IMR-90 (cell line): Measurements from ENCODE around the gene TBX15. TPM values are rescaled to one million over a fixed set of nuclear protein-coding genes. Genes with fewer than 3 reads are reported as not detected.

Source experiments
- ATAC-seq: fragments of 200-7000 bp; cut with Tn5 transposase; 2 replicates; pipeline ENCODE4 v1.9.1; 2020; ENCODE audit warnings: low read depth, mild to moderate bottlenecking, moderate library complexity
- BruUV-seq: library from RNA; stranded (reverse); fragments of 400-500 nt; replicated peaks from 2 replicates; lab custom pipeline; 2021; lab: Mats Ljungman, UMichigan
- CTCF ChIA-PET: fragments of 300-600 bp; formaldehyde crosslinking; extraction: SDS; loops from one replicate; lab custom pipeline; 2021; ENCODE audit warnings: antibody characterized with exemption; lab: Yijun Ruan, JAX
- POLR2A ChIA-PET: fragments of 300-600 bp; sonication (Branson Sonifier 250); formaldehyde crosslinking; loops from one replicate; lab custom pipeline; 2022; ENCODE audit warnings: antibody characterized with exemption; ENCODE audit not compliant: unreplicated experiment; lab: Charles Lee
- DNase-seq: peaks from one replicate; pipeline ENCODE4 v3.0.0; 2013
- H2AFZ ChIP-seq: replicated peaks from 2 replicates; pipeline ENCODE3; 2013; ENCODE audit warnings: low read length, mild to moderate bottlenecking; ENCODE audit not compliant: poor library complexity
- H2AK5ac ChIP-seq: 2 replicates; pipeline ENCODE4 v1.6.1; 2013; ENCODE audit warnings: low read depth, low read length, inconsistent platforms
- H2AK9ac ChIP-seq: replicated peaks from 2 replicates; pipeline ENCODE3; 2013; ENCODE audit warnings: mild to moderate bottlenecking, low read depth, low read length, moderate library complexity; ENCODE audit not compliant: poor library complexity
- H2BK120ac ChIP-seq: 2 replicates; pipeline ENCODE4 v1.6.1; 2013; ENCODE audit warnings: low read depth, low read length, inconsistent platforms
- H2BK15ac ChIP-seq: 3 replicates; pipeline ENCODE4 v1.6.1; 2013; ENCODE audit warnings: low read depth, low read length, inconsistent platforms
- H2BK20ac ChIP-seq: 2 replicates; pipeline ENCODE4 v1.6.1; 2013; ENCODE audit warnings: low read depth, mild to moderate bottlenecking, inconsistent platforms, low read length, moderate library complexity
- H2BK5ac ChIP-seq: 2 replicates; pipeline ENCODE4 v1.6.1; 2013; ENCODE audit warnings: mild to moderate bottlenecking, low read depth, low read length, inconsistent platforms; ENCODE audit not compliant: poor library complexity, severe bottlenecking
- H3K14ac ChIP-seq: replicated peaks from 2 replicates; pipeline ENCODE4 v1.6.1; 2013; ENCODE audit warnings: low read depth, low read length, inconsistent platforms
- H3K18ac ChIP-seq: 2 replicates; pipeline ENCODE4 v1.6.1; 2013; ENCODE audit warnings: low read depth, low read length, control low read depth
- H3K23ac ChIP-seq: 2 replicates; pipeline ENCODE4 v1.6.1; 2013; ENCODE audit warnings: low read depth, low read length, inconsistent platforms
- H3K27ac ChIP-seq: 2 replicates; pipeline ENCODE4 v1.5.1; 2013; ENCODE audit warnings: mild to moderate bottlenecking, control low read depth, low read length; ENCODE audit not compliant: insufficient read depth
- H3K27me3 ChIP-seq: 2 replicates; pipeline ENCODE4 v1.6.1; 2013; ENCODE audit warnings: low read length; ENCODE audit not compliant: control insufficient read depth, insufficient read depth
- H3K36me3 ChIP-seq: 2 replicates; pipeline ENCODE4 v1.6.1; 2013; ENCODE audit warnings: low read length, mixed read lengths; ENCODE audit not compliant: control insufficient read depth, insufficient read depth
- H3K4ac ChIP-seq: 2 replicates; pipeline ENCODE4 v1.6.1; 2013; ENCODE audit warnings: low read depth, low read length, inconsistent platforms
- H3K4me1 ChIP-seq: 2 replicates; pipeline ENCODE4 v1.6.1; 2013; ENCODE audit warnings: low read length, mixed read lengths; ENCODE audit not compliant: control insufficient read depth, insufficient read depth
- H3K4me2 ChIP-seq: 2 replicates; pipeline ENCODE4 v1.6.1; 2013; ENCODE audit warnings: low read depth, mild to moderate bottlenecking, control low read depth, low read length, moderate library complexity
- H3K4me3 ChIP-seq: 2 replicates; pipeline ENCODE4 v1.5.1; 2013; ENCODE audit warnings: low read depth, mild to moderate bottlenecking, control low read depth, low read length, moderate library complexity; ENCODE audit not compliant: insufficient read depth
- H3K56ac ChIP-seq: 2 replicates; pipeline ENCODE4 v1.6.1; 2013; ENCODE audit warnings: low read length, inconsistent platforms; ENCODE audit not compliant: insufficient read depth; ENCODE audit errors: extremely low read depth
- H3K79me1 ChIP-seq, 2 experiments: 2 replicates each; pipeline ENCODE4 v1.6.1; 2013; ENCODE audit warnings: low read length in 2 of 2, inconsistent platforms in 1 of 2, low read depth in 1 of 2
- H3K9ac ChIP-seq: 2 replicates; pipeline ENCODE4 v1.6.1; 2013; ENCODE audit warnings: low read depth, low read length, control low read depth
- H3K9me1 ChIP-seq: 2 replicates; pipeline ENCODE4 v1.6.1; 2013; ENCODE audit warnings: low read length, inconsistent platforms; ENCODE audit not compliant: insufficient read depth
- H3K9me3 ChIP-seq: 2 replicates; pipeline ENCODE4 v1.6.1; 2013; ENCODE audit warnings: low read length; ENCODE audit not compliant: control insufficient read depth, insufficient read depth
- H4K20me1 ChIP-seq: 2 replicates; pipeline ENCODE4 v1.6.1; 2013; ENCODE audit warnings: low read length, inconsistent platforms; ENCODE audit not compliant: insufficient read depth
- H4K5ac ChIP-seq: 2 replicates; pipeline ENCODE4 v1.6.1; 2013; ENCODE audit warnings: mild to moderate bottlenecking, low read depth, low read length, control low read depth
- H4K8ac ChIP-seq, 2 experiments: 2 replicates each; pipeline ENCODE4 v1.6.1; 2013; ENCODE audit warnings: low read depth in 2 of 2, low read length in 2 of 2, control low read depth in 1 of 2, inconsistent platforms in 1 of 2
- H4K91ac ChIP-seq: 2 replicates; pipeline ENCODE4 v1.6.1; 2013; ENCODE audit warnings: low read depth, low read length, inconsistent platforms; ENCODE audit not compliant: insufficient read depth
- BHLHE40 ChIP-seq: fragments of 150-350 bp; IDR thresholded peaks from 2 replicates; pipeline ENCODE4 v1.6.1; 2016; ENCODE audit warnings: mild to moderate bottlenecking, low read depth, low read length
- CEBPB ChIP-seq: IDR thresholded peaks from 2 replicates; pipeline ENCODE4 v1.6.1; 2012; ENCODE audit warnings: low read depth, low read length, improper control_type of control experiment
- CHD1 ChIP-seq: IDR thresholded peaks from 2 replicates; pipeline ENCODE4 v1.6.1; 2012; ENCODE audit warnings: low read depth, low read length, improper control_type of control experiment
- ELK1 ChIP-seq: fragments of 150-350 bp; IDR thresholded peaks from 2 replicates; pipeline ENCODE4 v1.6.1; 2016; ENCODE audit warnings: low read depth, mild to moderate bottlenecking, low read length, moderate library complexity, borderline replicate concordance
- FOS ChIP-seq: fragments of 150-350 bp; IDR thresholded peaks from 2 replicates; pipeline ENCODE4 v1.6.1; 2016; ENCODE audit warnings: low read depth, low read length
- MAFK ChIP-seq: IDR thresholded peaks from 2 replicates; pipeline ENCODE4 v1.6.1; 2012; ENCODE audit warnings: low read depth, low read length, improper control_type of control experiment
- MAZ ChIP-seq: IDR thresholded peaks from 2 replicates; pipeline ENCODE4 v1.6.1; 2012; ENCODE audit warnings: low read depth, mild to moderate bottlenecking, low read length, improper control_type of control experiment, moderate library complexity, borderline replicate concordance
- MXI1 ChIP-seq: IDR thresholded peaks from 2 replicates; pipeline ENCODE4 v1.6.1; 2012; ENCODE audit warnings: low read depth, mild to moderate bottlenecking, low read length, moderate library complexity, borderline replicate concordance
- NFE2L2 ChIP-seq: fragments of 150-350 bp; IDR thresholded peaks from 2 replicates; pipeline ENCODE4 v1.6.1; 2016; ENCODE audit warnings: low read depth, mild to moderate bottlenecking, low read length
- POLR2A ChIP-seq: IDR thresholded peaks from 2 replicates; pipeline ENCODE4 v1.6.1; 2012; ENCODE audit warnings: mild to moderate bottlenecking, low read depth, low read length
- RAD21 ChIP-seq: IDR thresholded peaks from 2 replicates; pipeline ENCODE4 v1.6.1; 2012; ENCODE audit warnings: low read length, improper control_type of control experiment
- RCOR1 ChIP-seq: IDR thresholded peaks from 2 replicates; pipeline ENCODE4 v1.6.1; 2012; ENCODE audit warnings: mild to moderate bottlenecking, low read length, improper control_type of control experiment; ENCODE audit not compliant: insufficient replicate concordance
- RFX5 ChIP-seq: IDR thresholded peaks from 2 replicates; pipeline ENCODE4 v1.8.0; 2012; ENCODE audit warnings: low read depth, mild to moderate bottlenecking, low read length, moderate library complexity
- SMC3 ChIP-seq: fragments of 150-350 bp; IDR thresholded peaks from 2 replicates; pipeline ENCODE4 v1.6.1; 2016; ENCODE audit warnings: low read depth, mild to moderate bottlenecking, antibody characterized with exemption, low read length, moderate library complexity
- USF2 ChIP-seq: fragments of 150-350 bp; IDR thresholded peaks from 2 replicates; pipeline ENCODE4 v1.6.1; 2017; ENCODE audit warnings: mild to moderate bottlenecking, antibody characterized with exemption, low read length, low read depth
- WGBS, 2 experiments: methylation state at CpG; one replicate each; pipeline versions ENCODE4 v1.1.5 to v1.1.7; 2013; ENCODE audit warnings: missing lambda C conversion rate in 2 of 2; ENCODE audit not compliant: insufficient read length in 1 of 2; ENCODE audit errors: extremely low coverage in 2 of 2; 5-methylcytosine and 5-hydroxymethylcytosine counted together
- dilution Hi-C: fragments of 300-500 bp; cut with HindIII; formaldehyde crosslinking; loops from one replicate; pipeline ENCODE4 v1.14.3; 2018; ENCODE audit warnings: low sequenced_read_pairs; ENCODE audit not compliant: unreplicated experiment
- in situ Hi-C: fragments of 300-500 bp; cut with MboI; formaldehyde crosslinking; loops from 3 replicates; pipeline ENCODE4 v1.14.3; 2019; ENCODE audit warnings: low sequenced_read_pairs, inconsistent platforms, mixed read lengths
- intact Hi-C: fragments of 100-400 bp; cut with micrococcal nuclease; formaldehyde crosslinking; loops from 2 replicates; pipeline ENCODE4 v1.10.0; 2022
- polyA plus RNA-seq, 3 experiments: library from polyadenylated mRNA; depleted of rRNA; stranded (reverse); fragments of >200 nt; gene quantifications; 2 replicates each; pipeline ENCODE4 v1.2.3, GENCODE V29; 2012; ENCODE audit warnings: low replicate concordance in 1 of 3
- total RNA-seq: library from RNA; depleted of rRNA; stranded (reverse); fragments of >200 nt; gene quantifications from 2 replicates; pipeline ENCODE4 v1.2.3, GENCODE V29; 2012
- TF ChIP-seq, protein P1 (sequence below): conservative IDR thresholded peaks from 2 replicates; pipeline ENCODE4 v1.5.1; 2012; ENCODE audit warnings: mild to moderate bottlenecking, low read depth, low read length, improper control_type of control experiment

The TBX15 gene
- total and polyA plus RNA-seq, 2 of the 4 experiments (the other 2 are of a cell fraction), result not detected

DNA sequence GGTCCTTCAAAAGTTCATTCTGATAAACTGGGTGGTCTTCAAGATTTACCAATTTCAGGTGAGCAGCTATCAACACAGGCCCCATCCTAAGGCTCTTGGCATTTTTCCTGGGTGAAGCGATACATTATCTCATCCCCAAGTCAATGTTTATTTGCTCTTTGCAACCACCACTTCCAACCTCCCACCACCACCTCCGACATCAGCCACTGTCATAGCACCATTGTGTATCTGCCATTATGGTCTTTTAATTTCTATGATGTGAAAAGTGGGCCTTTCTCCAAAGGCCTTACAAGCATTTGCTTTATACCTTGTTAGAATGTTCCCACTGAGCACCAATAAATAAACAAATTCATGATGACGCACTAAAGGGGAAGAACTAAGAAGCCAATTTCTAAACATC is 47.2 kb downstream of the TBX15 start:
- no peak overlapping the region for H3K4ac ChIP-seq
- dilution Hi-C loops (no loop called here), in situ Hi-C loops (no loop called here), intact Hi-C loops (no loop called here)
- DNase-seq, result no peak
- no peak overlapping the region for H3K18ac ChIP-seq
- H3K4me1 ChIP-seq, result no peaks in the 10 kb centered on the region
- ATAC-seq, result no peak
- no peak overlapping the region for H2BK120ac ChIP-seq
- H3K14ac ChIP-seq, result no peak overlapping the region
- H2BK5ac ChIP-seq, result no peak overlapping the region
- H4K5ac ChIP-seq, result no peak overlapping the region
- no peaks in the 10 kb centered on the region for H4K20me1 ChIP-seq
- WGBS, 2 experiments, result no CpG with 5 or more reads among the region's 3 CpGs
- H3K9me3 ChIP-seq, result no peaks in the 10 kb centered on the region
- H3K27ac ChIP-seq, result no peak overlapping the region
- no peak overlapping the region for H3K9ac ChIP-seq
- no peak overlapping the region for H3K23ac ChIP-seq
- no peaks in the 10 kb centered on the region for H3K36me3 ChIP-seq
- H3K27me3 ChIP-seq, result no peaks in the 10 kb centered on the region
- H3K9me1 ChIP-seq, result no peaks in the 10 kb centered on the region
- no peak overlapping the region for H3K4me2 ChIP-seq
- ChIA-PET CTCF (no interaction called here), POLR2A (no interaction called here)
- no peak overlapping the region for H2BK15ac ChIP-seq
- H3K4me3 ChIP-seq, result no peak overlapping the region
- BruUV-seq, result no TSS peak
- H3K79me1 ChIP-seq, result no peaks in the 10 kb centered on the region
- no peak overlapping the region for H2AFZ ChIP-seq
- H3K56ac ChIP-seq, result no peak overlapping the region
- H2BK20ac ChIP-seq, result no peak overlapping the region
- H2AK5ac ChIP-seq, result no peak overlapping the region
- H4K91ac ChIP-seq, result no peak overlapping the region
- H2AK9ac ChIP-seq, result no peak overlapping the region
- TF ChIP-seq NFE2L2 (no peak), ELK1 (no peak), BHLHE40 (no peak), SMC3 (no peak), MXI1 (no peak), CEBPB (no peak), POLR2A (no peak), FOS (no peak), MAFK (no peak), USF2 (no peak), RAD21 (no peak), RCOR1 (no peak), CHD1 (no peak), RFX5 (no peak), MAZ (no peak)
- TF ChIP-seq, protein P1, sequence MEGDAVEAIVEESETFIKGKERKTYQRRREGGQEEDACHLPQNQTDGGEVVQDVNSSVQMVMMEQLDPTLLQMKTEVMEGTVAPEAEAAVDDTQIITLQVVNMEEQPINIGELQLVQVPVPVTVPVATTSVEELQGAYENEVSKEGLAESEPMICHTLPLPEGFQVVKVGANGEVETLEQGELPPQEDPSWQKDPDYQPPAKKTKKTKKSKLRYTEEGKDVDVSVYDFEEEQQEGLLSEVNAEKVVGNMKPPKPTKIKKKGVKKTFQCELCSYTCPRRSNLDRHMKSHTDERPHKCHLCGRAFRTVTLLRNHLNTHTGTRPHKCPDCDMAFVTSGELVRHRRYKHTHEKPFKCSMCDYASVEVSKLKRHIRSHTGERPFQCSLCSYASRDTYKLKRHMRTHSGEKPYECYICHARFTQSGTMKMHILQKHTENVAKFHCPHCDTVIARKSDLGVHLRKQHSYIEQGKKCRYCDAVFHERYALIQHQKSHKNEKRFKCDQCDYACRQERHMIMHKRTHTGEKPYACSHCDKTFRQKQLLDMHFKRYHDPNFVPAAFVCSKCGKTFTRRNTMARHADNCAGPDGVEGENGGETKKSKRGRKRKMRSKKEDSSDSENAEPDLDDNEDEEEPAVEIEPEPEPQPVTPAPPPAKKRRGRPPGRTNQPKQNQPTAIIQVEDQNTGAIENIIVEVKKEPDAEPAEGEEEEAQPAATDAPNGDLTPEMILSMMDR, result no peak
- H4K8ac ChIP-seq, result no peak overlapping the region
